IPS-18c (cell line): ENCODE measurements around the gene SNRNP35.
"Not testable (repeated sequence)": the region's sequence is repeated elsewhere in the genome, so short reads cannot be mapped to it uniquely, and the experiment has no call there.

ENCODE experiments used
- H3K4me3 ChIP-seq: 2 replicates; pipeline ENCODE4 v1.7.0; 2013; ENCODE audit warnings: low read depth, mild to moderate bottlenecking, low read length, moderate library complexity; ENCODE audit not compliant: insufficient read depth
- H3K9me3 ChIP-seq: one replicate; pipeline ENCODE4 v1.6.1; 2013; ENCODE audit warnings: mild to moderate bottlenecking, low read length, moderate library complexity; ENCODE audit not compliant: control insufficient read depth, insufficient read depth

Gene SNRNP35

GRCh38 chr12:123444092-123445026, 13.6 kb upstream of the SNRNP35 start:
- Histone ChIP-seq H3K9me3 (no peaks in the 10 kb centered on the region), H3K4me3 (no peak overlapping the region)

GRCh38 chr12:123445388-123446332, 12.3 kb upstream of the SNRNP35 start:
- H3K4me3 ChIP-seq: no peak overlapping the region
- H3K9me3 ChIP-seq: no peaks in the 10 kb centered on the region

GRCh38 chr12:123446333-123446713, 11.6 kb upstream of the SNRNP35 start:
- no peak overlapping the region for H3K4me3 ChIP-seq
- no peaks in the 10 kb centered on the region for H3K9me3 ChIP-seq

- no peak overlapping the region for H3K4me3 ChIP-seq
- H3K9me3 ChIP-seq: no peaks in the 10 kb centered on the region
Measured at GRCh38 chr12:123449249-123449733, 8.6 kb upstream of the SNRNP35 start.

- H3K4me3 ChIP-seq: no peak overlapping the region
Measured at GRCh38 chr12:123449856-123450255, 8.1 kb upstream of the SNRNP35 start.

GRCh38 chr12:123450636-123451035, 7.3 kb upstream of the SNRNP35 start:
- Histone ChIP-seq H3K9me3 (no peaks in the 10 kb centered on the region), H3K4me3 (no peak overlapping the region)

More at GRCh38 chr12:123449856-123450255, 8.1 kb upstream of the SNRNP35 start:
- no peaks in the 10 kb centered on the region for H3K9me3 ChIP-seq

GRCh38 chr12:123452276-123452550, 5.7 kb upstream of the SNRNP35 start:
- H3K4me3 ChIP-seq, H3K9me3 ChIP-seq: not testable (repeated sequence)

GRCh38 chr12:123453165-123453564, 4.8 kb upstream of the SNRNP35 start:
- no peak overlapping the region for H3K4me3 ChIP-seq
- no peaks in the 10 kb centered on the region for H3K9me3 ChIP-seq

GRCh38 chr12:123463174-123463573, 5.2 kb downstream of the SNRNP35 start:
- not testable (repeated sequence) for H3K4me3 ChIP-seq, H3K9me3 ChIP-seq

- Histone ChIP-seq H3K9me3 (peaks cover 2% of the 10 kb centered on the region), H3K4me3 (no peak overlapping the region)
Measured at GRCh38 chr12:123465084-123465483, 7.1 kb downstream of the SNRNP35 start.

GRCh38 chr12:123468786-123469185, 10.8 kb downstream of the SNRNP35 start:
- H3K9me3 ChIP-seq: peaks cover 2% of the 10 kb centered on the region

GRCh38 chr12:123469978-123470377, 12.0 kb downstream of the SNRNP35 start:
- peaks cover 2% of the 10 kb centered on the region for H3K9me3 ChIP-seq
- H3K4me3 ChIP-seq: no peak overlapping the region

More at GRCh38 chr12:123468786-123469185, 10.8 kb downstream of the SNRNP35 start:
- no peak overlapping the region for H3K4me3 ChIP-seq

GRCh38 chr12:123471374-123472068, 13.6 kb downstream of the SNRNP35 start:
- no peaks in the 10 kb centered on the region for H3K9me3 ChIP-seq

GRCh38 chr12:123472438-123472849, 14.5 kb downstream of the SNRNP35 start:
- H3K4me3 ChIP-seq: no peak overlapping the region
- H3K9me3 ChIP-seq: no peaks in the 10 kb centered on the region

More at GRCh38 chr12:123471374-123472068, 13.6 kb downstream of the SNRNP35 start:
- no peak overlapping the region for H3K4me3 ChIP-seq

GRCh38 chr12:123474485-123475245, 16.7 kb downstream of the SNRNP35 start:
- H3K9me3 ChIP-seq: no peaks in the 10 kb centered on the region
- H3K4me3 ChIP-seq: no peak overlapping the region

- Histone ChIP-seq H3K9me3 (no peaks in the 10 kb centered on the region), H3K4me3 (no peak overlapping the region)
Measured at GRCh38 chr12:123475246-123475703, 17.3 kb downstream of the SNRNP35 start.
